Measurements from ENCODE around the gene HIVEP3.

Gene HIVEP3

GRCh38 chr1:41475346-41475745, 443.4 kb downstream of the HIVEP3 start:
- Histone ChIP-seq H3K9me3 (ENCODE audit: control insufficient read depth in 5 of 5, low read length in 5 of 5) (no peaks in the 10 kb centered on the region), H3K9ac (ENCODE audit: low read length in 5 of 5) (no peak overlapping the region), H3K4me1 (ENCODE audit: control insufficient read depth in 5 of 5, insufficient read depth in 5 of 5, low read length in 5 of 5) (peaks cover 2 to 28% (median 16%) of the 10 kb centered on the region in 5 donors), H3K36me3 (ENCODE audit: control insufficient read depth in 5 of 5, insufficient read depth in 5 of 5, low read length in 5 of 5) (no peaks in the 10 kb centered on the region), H3K27me3 (ENCODE audit: control insufficient read depth in 5 of 5, insufficient read depth in 4 of 5, low read length in 5 of 5) (no peaks in the 10 kb centered on the region), H3K27ac (ENCODE audit: low read depth, low read length) (no peak overlapping the region), H3K4me3 (ENCODE audit: low read depth in 1 of 5, low read length in 5 of 5) (no peak overlapping the region)

GRCh38 chr1:41474490-41475271, 444.0 kb downstream of the HIVEP3 start:
- peak overlapping the region in 1 of 5 donors; percentile 23 for H3K9ac ChIP-seq (ENCODE audit: low read length in 5 of 5)
- H3K36me3 ChIP-seq (ENCODE audit: control insufficient read depth in 5 of 5, insufficient read depth in 5 of 5, low read length in 5 of 5), result no peaks in the 10 kb centered on the region
- H3K4me3 ChIP-seq (ENCODE audit: low read depth in 1 of 5, low read length in 5 of 5), result no peak overlapping the region
- H3K9me3 ChIP-seq (ENCODE audit: control insufficient read depth in 5 of 5, low read length in 5 of 5), result no peaks in the 10 kb centered on the region
- no peak overlapping the region for H3K27ac ChIP-seq (ENCODE audit: low read depth, low read length)
- H3K4me1 ChIP-seq (ENCODE audit: control insufficient read depth in 5 of 5, insufficient read depth in 5 of 5, low read length in 5 of 5), result peaks cover 2 to 28% (median 16%) of the 10 kb centered on the region in 5 donors
- H3K27me3 ChIP-seq (ENCODE audit: control insufficient read depth in 5 of 5, insufficient read depth in 4 of 5, low read length in 5 of 5), result no peaks in the 10 kb centered on the region

GRCh38 chr1:41473738-41474362, 444.9 kb downstream of the HIVEP3 start:
- Histone ChIP-seq H3K9ac (ENCODE audit: low read length in 5 of 5) (peak overlapping the region in 1 of 5 donors; percentile 23), H3K4me3 (ENCODE audit: low read depth in 1 of 5, low read length in 5 of 5) (no peak overlapping the region), H3K27me3 (ENCODE audit: control insufficient read depth in 5 of 5, insufficient read depth in 4 of 5, low read length in 5 of 5) (no peaks in the 10 kb centered on the region), H3K27ac (ENCODE audit: low read depth, low read length) (no peak overlapping the region), H3K4me1 (ENCODE audit: control insufficient read depth in 5 of 5, insufficient read depth in 5 of 5, low read length in 5 of 5) (peaks cover 1 to 23% (median 11%) of the 10 kb centered on the region in 5 donors), H3K36me3 (ENCODE audit: control insufficient read depth in 5 of 5, insufficient read depth in 5 of 5, low read length in 5 of 5) (no peaks in the 10 kb centered on the region), H3K9me3 (ENCODE audit: control insufficient read depth in 5 of 5, low read length in 5 of 5) (no peaks in the 10 kb centered on the region)

- H3K4me3 ChIP-seq (ENCODE audit: low read depth in 1 of 5, low read length in 5 of 5), result no peak overlapping the region
- H3K9me3 ChIP-seq (ENCODE audit: control insufficient read depth in 5 of 5, low read length in 5 of 5), result no peaks in the 10 kb centered on the region
- H3K27me3 ChIP-seq (ENCODE audit: control insufficient read depth in 5 of 5, insufficient read depth in 4 of 5, low read length in 5 of 5), result peaks cover 0 to 4% (median 0%) of the 10 kb centered on the region in 5 donors
- no peak overlapping the region for H3K9ac ChIP-seq (ENCODE audit: low read length in 5 of 5)
- no peak overlapping the region for H3K27ac ChIP-seq (ENCODE audit: low read depth, low read length)
- H3K36me3 ChIP-seq (ENCODE audit: control insufficient read depth in 5 of 5, insufficient read depth in 5 of 5, low read length in 5 of 5), result no peaks in the 10 kb centered on the region
- peaks cover 0 to 16% (median 7%) of the 10 kb centered on the region in 5 donors for H3K4me1 ChIP-seq (ENCODE audit: control insufficient read depth in 5 of 5, insufficient read depth in 5 of 5, low read length in 5 of 5)
Measured at GRCh38 chr1:41471658-41472057, 447.1 kb downstream of the HIVEP3 start.

- peaks cover 0 to 4% (median 0%) of the 10 kb centered on the region in 5 donors for H3K27me3 ChIP-seq (ENCODE audit: control insufficient read depth in 5 of 5, insufficient read depth in 4 of 5, low read length in 5 of 5)
- no peak overlapping the region for H3K27ac ChIP-seq (ENCODE audit: low read depth, low read length)
Measured at GRCh38 chr1:41469706-41470105, 449.0 kb downstream of the HIVEP3 start.

GRCh38 chr1:41468122-41468762, 450.5 kb downstream of the HIVEP3 start:
- Histone ChIP-seq H3K36me3 (ENCODE audit: control insufficient read depth in 5 of 5, insufficient read depth in 5 of 5, low read length in 5 of 5) (no peaks in the 10 kb centered on the region), H3K4me1 (ENCODE audit: control insufficient read depth in 5 of 5, insufficient read depth in 5 of 5, low read length in 5 of 5) (no peaks in the 10 kb centered on the region), H3K9me3 (ENCODE audit: control insufficient read depth in 5 of 5, low read length in 5 of 5) (no peaks in the 10 kb centered on the region), H3K27ac (ENCODE audit: low read depth, low read length) (no peak overlapping the region), H3K27me3 (ENCODE audit: control insufficient read depth in 5 of 5, insufficient read depth in 4 of 5, low read length in 5 of 5) (peaks cover 0 to 4% (median 0%) of the 10 kb centered on the region in 5 donors), H3K4me3 (ENCODE audit: low read depth in 1 of 5, low read length in 5 of 5) (no peak overlapping the region), H3K9ac (ENCODE audit: low read length in 5 of 5) (no peak overlapping the region)

More at GRCh38 chr1:41469706-41470105, 449.0 kb downstream of the HIVEP3 start:
- no peak overlapping the region for H3K4me3 ChIP-seq (ENCODE audit: low read depth in 1 of 5, low read length in 5 of 5)
- no peak overlapping the region for H3K9ac ChIP-seq (ENCODE audit: low read length in 5 of 5)
- H3K9me3 ChIP-seq (ENCODE audit: control insufficient read depth in 5 of 5, low read length in 5 of 5), result no peaks in the 10 kb centered on the region
- peaks cover 0 to 7% (median 4%) of the 10 kb centered on the region in 5 donors for H3K4me1 ChIP-seq (ENCODE audit: control insufficient read depth in 5 of 5, insufficient read depth in 5 of 5, low read length in 5 of 5)
- no peaks in the 10 kb centered on the region for H3K36me3 ChIP-seq (ENCODE audit: control insufficient read depth in 5 of 5, insufficient read depth in 5 of 5, low read length in 5 of 5)

- H3K9ac ChIP-seq (ENCODE audit: low read length in 5 of 5), result no peak overlapping the region
- no peaks in the 10 kb centered on the region for H3K4me1 ChIP-seq (ENCODE audit: control insufficient read depth in 5 of 5, insufficient read depth in 5 of 5, low read length in 5 of 5)
- no peak overlapping the region for H3K4me3 ChIP-seq (ENCODE audit: low read depth in 1 of 5, low read length in 5 of 5)
- no peaks in the 10 kb centered on the region for H3K9me3 ChIP-seq (ENCODE audit: control insufficient read depth in 5 of 5, low read length in 5 of 5)
- no peak overlapping the region for H3K27ac ChIP-seq (ENCODE audit: low read depth, low read length)
- peaks cover 0 to 4% (median 0%) of the 10 kb centered on the region in 5 donors for H3K27me3 ChIP-seq (ENCODE audit: control insufficient read depth in 5 of 5, insufficient read depth in 4 of 5, low read length in 5 of 5)
- no peaks in the 10 kb centered on the region for H3K36me3 ChIP-seq (ENCODE audit: control insufficient read depth in 5 of 5, insufficient read depth in 5 of 5, low read length in 5 of 5)
Measured at GRCh38 chr1:41467673-41468072, 451.0 kb downstream of the HIVEP3 start.

GRCh38 chr1:41466146-41466545, 452.6 kb downstream of the HIVEP3 start:
- H3K36me3 ChIP-seq (ENCODE audit: control insufficient read depth in 5 of 5, insufficient read depth in 5 of 5, low read length in 5 of 5), result no peaks in the 10 kb centered on the region
- H3K27ac ChIP-seq (ENCODE audit: low read depth, low read length), result no peak overlapping the region
- H3K4me1 ChIP-seq (ENCODE audit: control insufficient read depth in 5 of 5, insufficient read depth in 5 of 5, low read length in 5 of 5), result no peaks in the 10 kb centered on the region
- H3K9me3 ChIP-seq (ENCODE audit: control insufficient read depth in 5 of 5, low read length in 5 of 5), result no peaks in the 10 kb centered on the region
- H3K4me3 ChIP-seq (ENCODE audit: low read depth in 1 of 5, low read length in 5 of 5), result no peak overlapping the region
- no peak overlapping the region for H3K9ac ChIP-seq (ENCODE audit: low read length in 5 of 5)
- H3K27me3 ChIP-seq (ENCODE audit: control insufficient read depth in 5 of 5, insufficient read depth in 4 of 5, low read length in 5 of 5), result peaks cover 0 to 4% (median 0%) of the 10 kb centered on the region in 5 donors

- Histone ChIP-seq H3K4me1 (ENCODE audit: control insufficient read depth in 5 of 5, insufficient read depth in 5 of 5, low read length in 5 of 5) (no peaks in the 10 kb centered on the region), H3K27ac (ENCODE audit: low read depth, low read length) (no peak overlapping the region), H3K36me3 (ENCODE audit: control insufficient read depth in 5 of 5, insufficient read depth in 5 of 5, low read length in 5 of 5) (no peaks in the 10 kb centered on the region)
Measured at GRCh38 chr1:41465741-41466140, 453.0 kb downstream of the HIVEP3 start.

GRCh38 chr1:41464885-41465284, 453.8 kb downstream of the HIVEP3 start:
- H3K4me1 ChIP-seq (ENCODE audit: control insufficient read depth in 5 of 5, insufficient read depth in 5 of 5, low read length in 5 of 5), result no peaks in the 10 kb centered on the region
- no peaks in the 10 kb centered on the region for H3K36me3 ChIP-seq (ENCODE audit: control insufficient read depth in 5 of 5, insufficient read depth in 5 of 5, low read length in 5 of 5)
- H3K9me3 ChIP-seq (ENCODE audit: control insufficient read depth in 5 of 5, low read length in 5 of 5), result no peaks in the 10 kb centered on the region
- no peak overlapping the region for H3K9ac ChIP-seq (ENCODE audit: low read length in 5 of 5)
- no peak overlapping the region for H3K4me3 ChIP-seq (ENCODE audit: low read depth in 1 of 5, low read length in 5 of 5)
- peaks cover 0 to 4% (median 0%) of the 10 kb centered on the region in 5 donors for H3K27me3 ChIP-seq (ENCODE audit: control insufficient read depth in 5 of 5, insufficient read depth in 4 of 5, low read length in 5 of 5)
- H3K27ac ChIP-seq (ENCODE audit: low read depth, low read length), result no peak overlapping the region

More at GRCh38 chr1:41465741-41466140, 453.0 kb downstream of the HIVEP3 start:
- Histone ChIP-seq H3K4me3 (ENCODE audit: low read depth in 1 of 5, low read length in 5 of 5) (no peak overlapping the region), H3K9me3 (ENCODE audit: control insufficient read depth in 5 of 5, low read length in 5 of 5) (no peaks in the 10 kb centered on the region), H3K27me3 (ENCODE audit: control insufficient read depth in 5 of 5, insufficient read depth in 4 of 5, low read length in 5 of 5) (peaks cover 0 to 4% (median 0%) of the 10 kb centered on the region in 5 donors), H3K9ac (ENCODE audit: low read length in 5 of 5) (no peak overlapping the region)

Measured in subcutaneous abdominal adipose tissue (tissue), 5 donors.